ENCODE measurements around the gene CLECL1. TPM values are rescaled to one million over a fixed set of nuclear protein-coding genes. Genes with fewer than 3 reads are reported as not detected.
A peak's percentile ranks its signal among the peaks of the same experiment; 100 is the strongest.

CLECL1 gene
- total RNA-seq, 2 experiments from 2014 or later: 6.0 to 8.5 TPM

DNA sequence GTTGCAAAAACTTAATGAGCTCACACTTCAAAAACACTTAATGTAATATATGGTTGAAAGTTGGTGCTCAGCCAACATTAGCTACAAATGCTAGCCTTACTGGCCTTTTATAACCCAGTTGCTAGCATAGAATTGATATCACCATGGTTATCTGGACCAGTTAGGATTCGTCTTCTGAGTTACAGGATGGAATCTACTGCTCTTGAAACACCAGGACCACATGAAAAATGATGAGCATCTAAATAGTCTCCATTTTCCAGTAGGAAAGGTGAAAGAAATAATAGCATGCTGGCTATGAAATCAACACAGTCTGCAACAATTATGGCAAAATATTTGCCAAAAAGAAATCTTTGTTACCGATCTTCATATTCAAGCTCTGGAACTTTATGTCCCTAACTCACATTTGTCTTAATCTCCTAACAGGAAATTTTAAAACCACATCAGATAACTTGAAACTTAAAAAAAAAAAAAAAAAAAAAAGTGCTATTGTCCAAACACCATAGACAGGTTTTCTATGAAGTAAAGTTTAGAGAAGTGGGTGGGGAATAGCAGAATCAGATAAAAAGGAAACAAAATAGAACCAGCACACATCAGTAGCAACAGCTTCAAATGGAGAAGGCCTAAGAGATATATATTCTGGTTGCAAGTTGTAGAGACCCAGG, 40.5 kb upstream of the CLECL1 start:
- intact Hi-C loops (cut with micrococcal nuclease): no loop called here
- Mint-ChIP-seq H3K9me3 (no peaks in the 10 kb centered on the region), H3K4me3 (peak overlapping the region; percentile 50), H3K4me1 (ENCODE audit: low read depth) (peaks cover 85% of the 10 kb centered on the region), H3K27ac (peak overlapping the region; percentile 87), H3K36me3 (ENCODE audit: low read depth) (peaks cover 2% of the 10 kb centered on the region), H3K27me3 (no peaks in the 10 kb centered on the region)
- ATAC-seq (peak; percentile 38), DNase-seq (no peak)
- POLR2A ChIA-PET: interaction anchor here (1.1 to 1.7 kb wide), 5 partner anchors 11 to 30 kb away, joined by 3 to 5 read pairs (median 4); partner anchors contain the start of gene CD69
- CTCF ChIA-PET: interaction anchor here (0.6 to 2.7 kb wide), 5 partner anchors 10 to 1749 kb away, joined by 3 to 9 read pairs (median 5); no protein-coding TSS in a partner anchor
- TF ChIP-seq, protein P1, sequence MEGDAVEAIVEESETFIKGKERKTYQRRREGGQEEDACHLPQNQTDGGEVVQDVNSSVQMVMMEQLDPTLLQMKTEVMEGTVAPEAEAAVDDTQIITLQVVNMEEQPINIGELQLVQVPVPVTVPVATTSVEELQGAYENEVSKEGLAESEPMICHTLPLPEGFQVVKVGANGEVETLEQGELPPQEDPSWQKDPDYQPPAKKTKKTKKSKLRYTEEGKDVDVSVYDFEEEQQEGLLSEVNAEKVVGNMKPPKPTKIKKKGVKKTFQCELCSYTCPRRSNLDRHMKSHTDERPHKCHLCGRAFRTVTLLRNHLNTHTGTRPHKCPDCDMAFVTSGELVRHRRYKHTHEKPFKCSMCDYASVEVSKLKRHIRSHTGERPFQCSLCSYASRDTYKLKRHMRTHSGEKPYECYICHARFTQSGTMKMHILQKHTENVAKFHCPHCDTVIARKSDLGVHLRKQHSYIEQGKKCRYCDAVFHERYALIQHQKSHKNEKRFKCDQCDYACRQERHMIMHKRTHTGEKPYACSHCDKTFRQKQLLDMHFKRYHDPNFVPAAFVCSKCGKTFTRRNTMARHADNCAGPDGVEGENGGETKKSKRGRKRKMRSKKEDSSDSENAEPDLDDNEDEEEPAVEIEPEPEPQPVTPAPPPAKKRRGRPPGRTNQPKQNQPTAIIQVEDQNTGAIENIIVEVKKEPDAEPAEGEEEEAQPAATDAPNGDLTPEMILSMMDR (IDR thresholded peaks at IDR 0.05): no peak

DNA sequence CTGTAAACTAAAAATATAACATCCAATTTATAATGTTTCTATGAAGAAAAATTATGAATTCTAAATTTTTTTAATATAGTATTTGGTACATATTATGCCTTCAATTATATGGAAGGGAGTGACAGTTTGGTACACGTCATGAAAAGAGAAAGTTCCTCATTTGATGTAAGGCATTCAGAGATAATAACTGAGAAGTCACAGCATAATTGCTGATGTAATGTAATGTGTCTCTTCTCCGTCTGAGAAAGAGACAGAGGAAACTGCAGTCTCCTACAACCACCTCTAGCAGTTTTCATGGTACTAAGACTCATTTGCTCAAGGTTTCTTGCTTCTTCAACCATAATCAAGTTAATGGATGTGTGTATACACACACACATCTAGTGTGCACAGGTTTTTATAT, 30.1 kb upstream of the CLECL1 start:
- Mint-ChIP-seq H3K36me3 (ENCODE audit: low read depth) (peaks cover 41% of the 10 kb centered on the region), H3K9me3 (peaks cover 6% of the 10 kb centered on the region), H3K27me3 (no peaks in the 10 kb centered on the region), H3K27ac (peak overlapping the region; percentile 98), H3K4me1 (ENCODE audit: low read depth) (peaks cover 37% of the 10 kb centered on the region), H3K4me3 (no peak overlapping the region)
- TF ChIP-seq, protein P1 (IDR thresholded peaks at IDR 0.05): no peak
- ATAC-seq (no peak), DNase-seq (no peak)
- CTCF ChIA-PET: interaction anchor here (0.9 to 23.1 kb wide), 5 partner anchors 12 to 36 kb away, joined by 3 to 791 read pairs (median 18); no protein-coding TSS in a partner anchor
- intact Hi-C loops (cut with micrococcal nuclease): no loop called here
- POLR2A ChIA-PET: interaction anchor here (1.3 to 14.9 kb wide), 10 partner anchors 10 to 114 kb away, joined by 3 to 752 read pairs (median 78); partner anchors contain the start of genes CLEC2B and CLEC2D

DNA sequence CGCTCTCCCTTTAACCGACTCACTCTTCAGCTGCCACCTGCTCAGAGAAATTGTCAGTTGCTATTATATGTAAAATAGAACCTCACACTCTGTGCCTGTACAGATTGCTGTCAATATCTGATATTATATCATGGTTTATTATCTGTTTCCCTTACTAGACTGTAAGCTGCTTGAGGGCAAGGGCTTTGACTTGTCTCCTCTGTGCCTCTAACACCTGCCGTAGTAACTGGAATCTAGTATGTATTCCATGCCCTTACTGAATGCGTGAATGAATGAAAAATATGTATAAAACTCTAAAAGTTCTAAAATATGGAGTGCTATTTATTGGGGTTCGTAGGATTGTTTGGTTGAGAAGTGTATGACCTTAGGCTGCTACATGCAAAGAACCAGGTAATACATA, 29.5 kb upstream of the CLECL1 start:
- H3K9me3 Mint-ChIP-seq: peaks cover 6% of the 10 kb centered on the region
- H3K27me3 Mint-ChIP-seq: no peaks in the 10 kb centered on the region
- H3K4me3 Mint-ChIP-seq: peak overlapping the region; percentile 97
- peaks cover 47% of the 10 kb centered on the region for H3K36me3 Mint-ChIP-seq (ENCODE audit: low read depth)
- peak overlapping the region; percentile 99 for H3K27ac Mint-ChIP-seq
- POLR2A ChIA-PET: interaction anchor here (0.8 to 14.9 kb wide), 11 partner anchors 11 to 627 kb away, joined by 3 to 752 read pairs (median 56); partner anchors contain the start of genes CLEC2B and CLEC2D
- H3K4me1 Mint-ChIP-seq (ENCODE audit: low read depth): peaks cover 33% of the 10 kb centered on the region
- no peak for DNase-seq
- CTCF ChIA-PET: interaction anchor here (0.9 to 23.1 kb wide), 8 partner anchors 8 to 105 kb away, joined by 3 to 791 read pairs (median 8); partner anchors contain the start of gene CLEC2D
- no peak for ATAC-seq
- intact Hi-C loops (cut with micrococcal nuclease): no loop called here
- TF ChIP-seq, protein P1 (IDR thresholded peaks at IDR 0.05): no peak

DNA sequence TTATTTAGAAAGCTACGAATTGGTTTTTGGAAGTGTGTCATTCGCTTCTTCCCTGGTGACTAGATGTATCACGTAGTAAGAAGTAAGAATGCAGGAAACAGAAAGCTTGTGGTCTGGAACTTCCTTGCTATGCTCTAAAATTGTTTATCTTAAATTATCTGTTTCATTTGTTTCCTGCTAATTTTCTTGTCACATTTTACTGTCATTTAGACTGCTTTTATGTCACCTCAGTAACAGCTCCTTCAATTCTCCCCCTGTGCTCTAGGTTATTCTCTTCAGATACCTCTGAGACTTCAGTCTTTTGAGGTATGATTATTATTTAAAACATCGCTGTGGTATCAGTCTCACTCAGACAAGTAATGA, 28.5 kb upstream of the CLECL1 start:
- DNase-seq (no peak), ATAC-seq (peak; percentile 15)
- Mint-ChIP-seq H3K36me3 (ENCODE audit: low read depth) (peaks cover 51% of the 10 kb centered on the region), H3K27ac (peak overlapping the region; percentile 99), H3K9me3 (peaks cover 6% of the 10 kb centered on the region), H3K4me1 (ENCODE audit: low read depth) (peaks cover 31% of the 10 kb centered on the region), H3K4me3 (peak overlapping the region; percentile 97), H3K27me3 (no peaks in the 10 kb centered on the region)
- TF ChIP-seq, protein P1 (IDR thresholded peaks at IDR 0.05): no peak
- intact Hi-C loops (cut with micrococcal nuclease): loop anchor here (1.0 kb wide), 1 partner anchor 33 kb away; no protein-coding TSS in a partner anchor
- ChIA-PET POLR2A (interaction anchor here (0.8 to 14.9 kb wide), 16 partner anchors 10 to 793 kb away, joined by 3 to 752 read pairs (median 10); partner anchors contain the start of genes CLEC2B, CLEC2D and CLECL1), CTCF (interaction anchor here (0.8 to 23.1 kb wide), 12 partner anchors 9 to 114 kb away, joined by 3 to 791 read pairs (median 6); partner anchors contain the start of genes CLEC2D and CLECL1)
